Stimulated activated naive CD8-positive, alpha-beta T cell treated with anti-CD3 and anti-CD28 coated beads, Interleukin-15, Interleukin-2, amounts not matched to agents 100 ng/mL and 50 ng/mL, for 24 hours (primary cell): Measurements from ENCODE around the gene KLHL21.

Experiments used
- H3K27ac Mint-ChIP-seq: one replicate; pipeline ENCODE4 v1.8.0; 2021; ENCODE audit warnings: mild to moderate bottlenecking, mixed read lengths
- H3K27me3 Mint-ChIP-seq: one replicate; pipeline ENCODE4 v1.8.0; 2021; ENCODE audit warnings: mixed read lengths
- H3K36me3 Mint-ChIP-seq: one replicate; pipeline ENCODE4 v1.8.0; 2021; ENCODE audit warnings: low read depth, mixed read lengths
- H3K4me1 Mint-ChIP-seq: one replicate; pipeline ENCODE4 v1.8.0; 2021; ENCODE audit warnings: low read depth, mixed read lengths
- H3K4me3 Mint-ChIP-seq: one replicate; pipeline ENCODE4 v1.8.0; 2021; ENCODE audit warnings: mild to moderate bottlenecking, mixed read lengths
- H3K9me3 Mint-ChIP-seq: one replicate; pipeline ENCODE4 v1.8.0; 2021; ENCODE audit warnings: mixed read lengths

KLHL21 gene

GRCh38 chr1:6585841-6586240 is 16.8 kb downstream of the KLHL21 start:
- Mint-ChIP-seq H3K36me3 (peaks cover 22% of the 10 kb centered on the region), H3K27me3 (no peaks in the 10 kb centered on the region), H3K9me3 (no peaks in the 10 kb centered on the region), H3K4me1 (peaks cover 26% of the 10 kb centered on the region), H3K4me3 (no peak overlapping the region), H3K27ac (no peak overlapping the region)

GRCh38 chr1:6585081-6585722 is 17.5 kb downstream of the KLHL21 start:
- H3K4me3 Mint-ChIP-seq, result no peak overlapping the region
- peaks cover 31% of the 10 kb centered on the region for H3K4me1 Mint-ChIP-seq
- no peaks in the 10 kb centered on the region for H3K9me3 Mint-ChIP-seq
- peaks cover 16% of the 10 kb centered on the region for H3K36me3 Mint-ChIP-seq
- H3K27me3 Mint-ChIP-seq, result no peaks in the 10 kb centered on the region
- H3K27ac Mint-ChIP-seq, result peak overlapping the region; percentile 61

- Mint-ChIP-seq H3K9me3 (no peaks in the 10 kb centered on the region), H3K36me3 (peaks cover 8% of the 10 kb centered on the region), H3K4me1 (peaks cover 36% of the 10 kb centered on the region), H3K27me3 (no peaks in the 10 kb centered on the region), H3K4me3 (no peak overlapping the region), H3K27ac (peak overlapping the region; percentile 61)
These were observed 18.3 kb downstream of the KLHL21 start for GRCh38 chr1:6584126-6585080.

GRCh38 chr1:6582370-6582769 is 20.3 kb downstream of the KLHL21 start:
- Mint-ChIP-seq H3K27me3 (no peaks in the 10 kb centered on the region), H3K4me3 (peak overlapping the region; percentile 13), H3K4me1 (peaks cover 39% of the 10 kb centered on the region), H3K36me3 (peaks cover 5% of the 10 kb centered on the region), H3K9me3 (no peaks in the 10 kb centered on the region), H3K27ac (no peak overlapping the region)

GRCh38 chr1:6581561-6582305 is 20.9 kb downstream of the KLHL21 start:
- Mint-ChIP-seq H3K9me3 (no peaks in the 10 kb centered on the region), H3K36me3 (peaks cover 5% of the 10 kb centered on the region), H3K27me3 (no peaks in the 10 kb centered on the region), H3K4me3 (peak overlapping the region; percentile 92), H3K4me1 (peaks cover 39% of the 10 kb centered on the region), H3K27ac (peak overlapping the region; percentile 68)

GRCh38 chr1:6580593-6581409 is 21.9 kb downstream of the KLHL21 start:
- Mint-ChIP-seq H3K9me3 (no peaks in the 10 kb centered on the region), H3K27ac (peak overlapping the region; percentile 93), H3K36me3 (peaks cover 5% of the 10 kb centered on the region), H3K27me3 (no peaks in the 10 kb centered on the region), H3K4me1 (peaks cover 39% of the 10 kb centered on the region), H3K4me3 (peak overlapping the region; percentile 92)

- H3K27me3 Mint-ChIP-seq, result no peaks in the 10 kb centered on the region
These were observed 22.5 kb downstream of the KLHL21 start for GRCh38 chr1:6580119-6580592.

GRCh38 chr1:6579374-6580118 is 23.1 kb downstream of the KLHL21 start, which contains the start of gene ZBTB48:
Gene ZBTB48 (plus strand): TSS chr1:6579994. CDS start chr1:6580610, 616 bp downstream.
- H3K4me3 Mint-ChIP-seq, result peak within 1 kb of the TSS; percentile 92
- H3K9me3 Mint-ChIP-seq, result no peaks in the 10 kb centered on the region
- no peaks in the 10 kb centered on the region for H3K27me3 Mint-ChIP-seq
- peaks cover 36% of the 10 kb centered on the region for H3K4me1 Mint-ChIP-seq
- H3K27ac Mint-ChIP-seq, result peak within 1 kb of the TSS; percentile 93
- peaks cover 5% of the 10 kb centered on the region for H3K36me3 Mint-ChIP-seq

More at GRCh38 chr1:6580119-6580592, 22.5 kb downstream of the KLHL21 start:
- H3K4me1 Mint-ChIP-seq, result peaks cover 39% of the 10 kb centered on the region
- peak overlapping the region; percentile 92 for H3K4me3 Mint-ChIP-seq
- H3K27ac Mint-ChIP-seq, result peak overlapping the region; percentile 93
- H3K9me3 Mint-ChIP-seq, result no peaks in the 10 kb centered on the region
- peaks cover 5% of the 10 kb centered on the region for H3K36me3 Mint-ChIP-seq

GRCh38 chr1:6578624-6579373 is 23.9 kb downstream of the KLHL21 start:
- Mint-ChIP-seq H3K4me1 (peaks cover 34% of the 10 kb centered on the region), H3K4me3 (peak overlapping the region; percentile 92), H3K27me3 (no peaks in the 10 kb centered on the region), H3K27ac (peak overlapping the region; percentile 93), H3K36me3 (peaks cover 5% of the 10 kb centered on the region), H3K9me3 (no peaks in the 10 kb centered on the region)

GRCh38 chr1:6577831-6578525 is 24.7 kb downstream of the KLHL21 start:
- H3K9me3 Mint-ChIP-seq, result no peaks in the 10 kb centered on the region
- H3K27ac Mint-ChIP-seq, result no peak overlapping the region
- no peak overlapping the region for H3K4me3 Mint-ChIP-seq
- H3K4me1 Mint-ChIP-seq, result peaks cover 34% of the 10 kb centered on the region
- H3K36me3 Mint-ChIP-seq, result peaks cover 5% of the 10 kb centered on the region
- no peaks in the 10 kb centered on the region for H3K27me3 Mint-ChIP-seq

GRCh38 chr1:6574818-6575217 is 27.9 kb downstream of the KLHL21 start:
- H3K27me3 Mint-ChIP-seq, result peaks cover 5% of the 10 kb centered on the region
- H3K4me1 Mint-ChIP-seq, result peaks cover 10% of the 10 kb centered on the region

GRCh38 chr1:6574025-6574620 is 28.5 kb downstream of the KLHL21 start:
- H3K9me3 Mint-ChIP-seq, result no peaks in the 10 kb centered on the region
- no peak overlapping the region for H3K4me3 Mint-ChIP-seq
- peaks cover 3% of the 10 kb centered on the region for H3K4me1 Mint-ChIP-seq
- H3K36me3 Mint-ChIP-seq, result no peaks in the 10 kb centered on the region
- peaks cover 5% of the 10 kb centered on the region for H3K27me3 Mint-ChIP-seq
- H3K27ac Mint-ChIP-seq, result no peak overlapping the region

More at GRCh38 chr1:6574818-6575217, 27.9 kb downstream of the KLHL21 start:
- Mint-ChIP-seq H3K4me3 (no peak overlapping the region), H3K9me3 (no peaks in the 10 kb centered on the region), H3K36me3 (no peaks in the 10 kb centered on the region), H3K27ac (no peak overlapping the region)
